ENCODE results near the gene HEG1.

The HEG1 gene

DNA sequence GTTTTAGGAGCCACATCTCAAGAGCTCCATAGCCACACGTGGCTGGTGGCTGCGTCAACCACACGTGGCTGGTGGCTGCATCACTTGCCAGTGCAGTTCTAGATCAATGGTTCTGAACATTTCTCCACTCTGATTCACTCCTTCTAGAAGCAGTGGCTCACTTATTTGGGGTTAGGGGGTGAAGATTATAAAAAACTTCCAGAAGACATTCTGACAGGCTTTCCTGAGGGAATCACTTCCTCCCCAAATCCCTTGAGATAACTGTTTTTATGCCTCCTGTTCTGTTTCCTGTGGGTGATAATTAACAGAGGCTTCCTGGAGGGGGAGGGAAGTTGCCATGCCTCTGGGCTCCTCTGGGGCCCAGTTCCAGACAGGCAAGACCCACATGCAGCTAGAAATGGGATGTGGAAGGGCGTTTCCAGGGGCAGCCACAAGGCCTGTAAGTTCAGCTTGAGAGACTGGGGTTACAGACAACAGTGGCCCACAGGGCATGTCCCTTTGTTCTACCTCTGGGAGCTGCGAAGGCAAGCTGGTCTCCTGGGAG, 23.6 kb downstream of the HEG1 start:
- DNase-seq (ENCODE audit: insufficient read length, low spot score) (no peak), FAIRE-seq (no peak)
- TF ChIP-seq, protein P1, sequence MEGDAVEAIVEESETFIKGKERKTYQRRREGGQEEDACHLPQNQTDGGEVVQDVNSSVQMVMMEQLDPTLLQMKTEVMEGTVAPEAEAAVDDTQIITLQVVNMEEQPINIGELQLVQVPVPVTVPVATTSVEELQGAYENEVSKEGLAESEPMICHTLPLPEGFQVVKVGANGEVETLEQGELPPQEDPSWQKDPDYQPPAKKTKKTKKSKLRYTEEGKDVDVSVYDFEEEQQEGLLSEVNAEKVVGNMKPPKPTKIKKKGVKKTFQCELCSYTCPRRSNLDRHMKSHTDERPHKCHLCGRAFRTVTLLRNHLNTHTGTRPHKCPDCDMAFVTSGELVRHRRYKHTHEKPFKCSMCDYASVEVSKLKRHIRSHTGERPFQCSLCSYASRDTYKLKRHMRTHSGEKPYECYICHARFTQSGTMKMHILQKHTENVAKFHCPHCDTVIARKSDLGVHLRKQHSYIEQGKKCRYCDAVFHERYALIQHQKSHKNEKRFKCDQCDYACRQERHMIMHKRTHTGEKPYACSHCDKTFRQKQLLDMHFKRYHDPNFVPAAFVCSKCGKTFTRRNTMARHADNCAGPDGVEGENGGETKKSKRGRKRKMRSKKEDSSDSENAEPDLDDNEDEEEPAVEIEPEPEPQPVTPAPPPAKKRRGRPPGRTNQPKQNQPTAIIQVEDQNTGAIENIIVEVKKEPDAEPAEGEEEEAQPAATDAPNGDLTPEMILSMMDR (IDR thresholded peaks at IDR 0.05; ENCODE audit: insufficient read depth, missing control alignments): no peak

DNA sequence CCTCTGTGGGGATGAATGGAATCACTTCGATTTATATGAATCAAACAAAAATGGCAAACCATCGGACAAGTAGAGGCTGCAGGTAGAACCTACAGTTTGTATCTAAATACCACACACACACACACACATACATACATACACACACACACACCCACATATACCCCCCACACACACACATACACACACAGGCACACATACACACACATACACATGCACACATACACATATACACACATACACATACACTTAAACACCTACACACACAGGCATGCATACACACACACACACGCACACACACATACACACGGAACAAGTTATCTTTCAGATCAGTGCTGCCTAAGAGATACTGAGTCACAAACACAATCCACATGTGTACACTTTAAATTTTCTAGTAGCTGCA, 24.3 kb downstream of the HEG1 start:
- FAIRE-seq: no peak
- TF ChIP-seq, protein P1 (IDR thresholded peaks at IDR 0.05; ENCODE audit: insufficient read depth, missing control alignments): no peak

DNA sequence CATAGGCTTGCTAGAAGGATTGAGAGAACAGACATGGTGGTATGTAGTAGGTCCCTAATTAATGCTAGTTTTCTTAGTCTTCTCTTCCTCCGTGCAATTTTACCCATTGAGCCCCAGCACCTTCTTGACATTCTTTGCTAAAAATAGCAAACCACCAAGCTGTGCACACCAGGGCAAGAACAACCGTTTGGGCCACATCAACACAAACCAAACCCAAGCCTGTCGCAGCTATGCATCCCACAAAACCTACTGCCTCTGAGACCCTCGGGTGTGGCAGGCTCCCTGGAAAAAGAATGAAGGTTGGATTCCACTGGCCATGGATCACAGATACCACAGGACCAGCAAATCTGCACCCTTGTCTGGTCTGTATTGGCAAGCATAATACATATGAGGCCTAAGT, 27.1 kb downstream of the HEG1 start:
- FAIRE-seq: no peak
- DNase-seq (ENCODE audit: insufficient read length, low spot score): no peak
- TF ChIP-seq, protein P1 (IDR thresholded peaks at IDR 0.05; ENCODE audit: insufficient read depth, missing control alignments): no peak

More for the DNA sequence above, 24.3 kb downstream of the HEG1 start:
- DNase-seq (ENCODE audit: insufficient read length, low spot score): no peak

DNA sequence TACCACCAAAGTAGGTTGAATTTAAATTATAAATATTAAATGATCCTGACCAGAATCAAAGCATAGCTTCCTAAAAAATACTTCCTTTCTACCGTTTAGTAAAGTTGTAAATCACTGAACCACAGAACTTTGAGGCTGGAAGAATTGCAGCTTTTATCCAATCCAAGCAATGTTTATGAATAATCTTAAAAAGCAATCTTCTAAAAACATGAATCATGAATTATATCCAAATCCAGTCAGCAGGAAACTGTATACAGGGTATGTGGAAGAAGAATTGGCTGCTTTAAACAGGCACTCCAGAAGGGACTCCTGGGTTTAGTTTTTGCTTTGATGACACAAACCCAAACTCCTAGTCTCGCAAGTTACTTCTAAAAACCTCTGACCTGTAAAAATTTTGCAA, 30.2 kb downstream of the HEG1 start:
- DNase-seq (ENCODE audit: insufficient read length, low spot score): no peak
- TF ChIP-seq, protein P1 (IDR thresholded peaks at IDR 0.05; ENCODE audit: insufficient read depth, missing control alignments): no peak
- no peak for FAIRE-seq

DNA sequence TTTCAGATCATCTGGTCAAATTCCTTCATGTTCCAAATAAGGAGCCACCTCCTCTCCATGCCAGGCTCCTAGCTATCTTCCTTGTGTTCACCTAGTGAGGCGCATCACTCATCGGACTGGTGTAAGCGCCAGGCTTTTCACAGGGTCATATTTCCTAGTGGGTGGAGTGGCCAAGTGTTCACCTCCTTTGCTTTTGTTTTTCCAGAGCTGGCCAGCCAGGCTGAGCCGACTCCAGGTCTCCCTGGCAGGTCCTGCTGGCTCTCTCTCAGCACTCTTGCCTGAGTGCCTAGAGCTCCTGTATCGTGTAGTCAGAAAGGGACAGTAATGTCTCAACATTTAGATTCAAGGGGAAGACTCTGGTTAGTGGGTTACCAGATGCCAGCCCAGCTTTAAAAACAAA, 31.0 kb downstream of the HEG1 start:
- no peak for FAIRE-seq
- no peak for DNase-seq (ENCODE audit: insufficient read length, low spot score)
- TF ChIP-seq, protein P1 (IDR thresholded peaks at IDR 0.05; ENCODE audit: insufficient read depth, missing control alignments): no peak

DNA sequence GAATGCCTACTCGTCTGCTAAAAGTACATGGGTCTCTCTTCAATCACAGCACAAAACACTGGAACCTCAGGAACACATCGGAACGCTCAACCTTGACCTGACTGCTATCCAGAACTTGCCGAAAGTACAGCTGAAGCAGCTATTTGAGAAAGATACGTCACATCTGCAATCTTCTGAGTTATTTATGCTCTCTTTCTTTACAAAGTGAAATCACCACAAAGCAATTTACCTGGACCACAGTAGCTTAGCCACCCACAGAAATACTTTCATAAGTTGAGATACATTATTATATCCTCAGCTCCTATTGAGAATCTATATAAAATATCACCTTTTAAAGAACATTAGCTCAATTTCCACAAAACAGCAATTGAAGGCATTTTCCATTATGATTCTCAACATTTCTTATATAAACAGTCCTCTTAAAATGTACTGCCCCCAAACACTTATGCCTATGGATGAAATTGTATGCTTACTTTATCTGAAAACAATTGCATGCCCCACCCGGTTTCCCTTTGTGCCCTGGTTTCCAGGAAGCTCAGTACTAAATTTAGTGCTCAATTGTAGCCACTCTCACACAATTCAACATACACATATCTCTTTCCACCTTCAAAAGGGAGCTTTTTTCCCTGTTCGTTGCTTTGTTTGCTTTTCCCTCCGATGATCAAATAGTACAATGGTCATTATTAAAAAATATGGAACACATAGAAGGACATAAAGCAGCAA, 31.8 kb downstream of the HEG1 start:
- TF ChIP-seq, protein P1 (IDR thresholded peaks at IDR 0.05; ENCODE audit: insufficient read depth, missing control alignments): no peak
- FAIRE-seq (no peak), DNase-seq (ENCODE audit: insufficient read length, low spot score) (no peak)

DNA sequence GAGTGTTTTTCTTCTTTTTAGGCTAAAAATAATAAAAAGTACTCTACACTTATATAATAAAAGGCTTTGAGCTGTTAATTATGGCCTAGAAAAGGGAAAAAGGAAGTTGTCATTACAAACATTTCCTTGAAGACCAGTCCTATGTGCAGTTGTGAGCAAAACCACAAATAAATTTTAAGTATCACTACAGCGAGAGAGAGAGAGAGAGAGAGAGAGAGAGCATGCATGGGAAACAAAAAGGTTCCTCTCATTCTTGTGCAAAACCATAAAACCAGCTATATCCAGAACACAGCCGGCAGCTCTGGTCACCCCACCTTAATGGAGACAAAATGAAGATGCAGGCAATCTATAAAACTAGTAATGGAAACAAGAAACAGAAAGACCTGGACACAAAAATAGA, 33.6 kb downstream of the HEG1 start:
- FAIRE-seq: no peak
- TF ChIP-seq, protein P1 (IDR thresholded peaks at IDR 0.05; ENCODE audit: insufficient read depth, missing control alignments): no peak
- DNase-seq (ENCODE audit: insufficient read length, low spot score): no peak

Measured in D721Med (cell line).